ENCODE measurements around the gene DLEC1. TPM values are rescaled to one million over a fixed set of nuclear protein-coding genes. Genes with fewer than 3 reads are reported as not detected.
A peak's percentile ranks its signal among the peaks of the same experiment; 100 is the strongest.

DLEC1 gene
- total and polyA plus RNA-seq, 9 of the 15 experiments (the other 6 are each of a cell fraction or from before 2014, with no cell fraction given): 0.07 to 0.08 TPM; not detected in 7

DNA sequence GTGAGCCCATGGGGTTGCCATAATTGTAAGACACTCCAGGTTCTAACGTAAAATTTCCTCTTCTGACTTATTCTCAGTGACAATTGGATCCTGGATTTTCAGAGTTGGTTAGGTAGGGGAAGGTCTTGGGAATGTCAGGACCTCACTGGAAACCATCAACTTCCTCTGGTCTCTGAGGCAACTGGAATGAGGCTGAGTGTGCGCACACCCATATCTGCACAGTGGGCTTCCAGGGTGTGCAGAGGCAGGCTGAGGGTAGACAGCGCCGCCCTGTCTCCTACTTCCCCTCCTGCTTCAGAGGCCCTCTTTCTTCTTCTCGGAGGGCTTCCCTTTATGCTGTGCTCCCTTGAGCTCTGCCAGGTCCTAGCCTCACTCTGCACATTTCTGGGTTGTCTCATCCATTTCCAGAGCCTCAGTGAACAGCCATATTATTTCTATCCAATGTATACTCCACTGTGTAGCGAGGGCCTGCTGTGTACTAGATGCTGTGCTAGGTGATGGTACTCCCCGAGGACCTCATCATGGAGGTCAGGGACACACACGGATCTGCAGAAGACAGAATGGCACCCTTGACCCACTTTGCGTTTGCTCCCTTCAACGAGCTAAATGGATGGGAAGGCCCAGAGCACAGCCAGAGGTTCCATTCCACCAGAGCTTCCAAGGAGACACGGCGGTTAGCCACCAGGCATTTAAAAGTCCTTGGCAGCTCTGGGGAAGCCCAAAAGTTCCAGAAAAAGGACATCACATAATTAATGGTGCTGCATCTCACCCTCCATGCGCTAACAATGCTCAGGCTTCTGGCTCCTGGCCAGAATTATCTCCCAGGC lies 79.6 kb downstream of the DLEC1 start (continued):
- TF ChIP-seq ZNF444 (CRISPR knock-in tag; IDR thresholded peaks at IDR 0.05) (no peak), RFX7 (CRISPR knock-in tag; IDR thresholded peaks at IDR 0.05) (no peak), PRDM10 (IDR thresholded peaks at IDR 0.05; ENCODE audit: partially characterized antibody) (no peak), ZNF551 (CRISPR knock-in tag; IDR thresholded peaks at IDR 0.05) (no peak), NUFIP1 (IDR thresholded peaks at IDR 0.05; ENCODE audit: partially characterized antibody) (no peak), U2AF1 (optimal IDR thresholded peaks at IDR 0.05; ENCODE audit: low read depth, low read length) (no peak), HDGF (IDR thresholded peaks at IDR 0.05) (peak; percentile 9; the same call in 1 of the 2 replicates), ELF2 (CRISPR knock-in tag; IDR thresholded peaks at IDR 0.05) (no peak), TAF7 (tag; IDR thresholded peaks at IDR 0.05) (no peak), ZNF143 (CRISPR knock-in tag; IDR thresholded peaks at IDR 0.05) (0 out of 2 replicates have a peak, but pooled peaks have one; percentile 7), ZC3H11A (IDR thresholded peaks at IDR 0.05; ENCODE audit: low read depth, low read length) (no peak), STAT6 (CRISPR knock-in tag; IDR thresholded peaks at IDR 0.05) (no peak), TOE1 (IDR thresholded peaks at IDR 0.05; ENCODE audit: borderline replicate concordance) (no peak), TOE1 (CRISPR knock-in tag; IDR thresholded peaks at IDR 0.05; ENCODE audit: borderline replicate concordance, low read depth) (0 out of 2 replicates have a peak, but pooled peaks have one; percentile 4), POLR2G (IDR thresholded peaks at IDR 0.05; ENCODE audit: low read depth, low read length) (no peak)
